NCI-H510A (cell line): ENCODE data around the gene RNF144A.

Source experiments
- DNase-seq: peaks from one replicate; lab custom pipeline; 2025; lab: John Stamatoyannopoulos, UW

Gene RNF144A

GRCh38 chr2:7089284-7089683 lies 172.1 kb downstream of the RNF144A start:
- no peak for DNase-seq

GRCh38 chr2:7089898-7090510 lies 172.8 kb downstream of the RNF144A start:
- no peak for DNase-seq

GRCh38 chr2:7093376-7093775 lies 176.2 kb downstream of the RNF144A start:
- no peak for DNase-seq
